Fibroblast of skin of back (primary cell): ENCODE measurements around the gene ZFHX3.

Experiments used
- DNase-seq: peaks from one replicate; pipeline ENCODE4 v3.0.0-alpha.2; 2013

The ZFHX3 gene

DNA sequence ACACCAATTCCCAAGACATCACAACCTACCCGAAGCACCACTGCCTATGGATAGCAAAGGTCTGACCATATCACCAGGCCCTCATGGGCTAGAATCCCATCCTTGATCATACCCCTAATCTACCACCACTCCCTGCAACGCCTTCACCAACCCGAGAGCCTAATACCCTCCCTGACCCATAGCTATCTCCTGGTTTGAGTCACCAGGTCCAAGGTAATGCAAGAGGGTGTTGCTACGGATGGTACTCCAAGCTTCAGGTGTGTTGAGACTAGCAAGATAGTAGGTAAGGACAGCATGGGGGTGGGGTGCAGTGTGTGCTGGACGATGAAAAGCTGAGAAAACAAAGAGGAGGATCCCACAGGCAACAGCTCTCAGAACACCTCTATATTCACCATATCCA, 258.0 kb downstream of the ZFHX3 start:
- DNase-seq = no peak

DNA sequence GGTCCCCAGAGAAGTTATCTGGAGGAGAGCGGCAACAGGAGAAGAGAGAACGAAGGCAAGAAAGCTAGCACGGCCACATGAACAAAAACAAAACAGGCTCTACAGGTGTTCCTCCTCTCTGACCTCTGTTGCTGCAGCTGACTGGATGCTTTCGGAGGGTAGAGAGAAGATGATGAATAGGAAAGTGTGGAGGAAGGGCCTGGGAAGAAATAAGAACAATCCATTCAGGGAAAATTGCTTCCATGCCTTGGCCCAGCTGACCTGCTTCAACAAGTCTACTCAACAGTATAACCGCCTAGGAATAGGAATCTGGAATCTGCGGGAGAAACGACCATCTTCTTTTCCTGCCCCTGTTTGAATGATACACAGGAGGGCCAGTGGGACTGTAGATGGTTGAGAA, 258.5 kb downstream of the ZFHX3 start:
- DNase-seq = no peak

DNA sequence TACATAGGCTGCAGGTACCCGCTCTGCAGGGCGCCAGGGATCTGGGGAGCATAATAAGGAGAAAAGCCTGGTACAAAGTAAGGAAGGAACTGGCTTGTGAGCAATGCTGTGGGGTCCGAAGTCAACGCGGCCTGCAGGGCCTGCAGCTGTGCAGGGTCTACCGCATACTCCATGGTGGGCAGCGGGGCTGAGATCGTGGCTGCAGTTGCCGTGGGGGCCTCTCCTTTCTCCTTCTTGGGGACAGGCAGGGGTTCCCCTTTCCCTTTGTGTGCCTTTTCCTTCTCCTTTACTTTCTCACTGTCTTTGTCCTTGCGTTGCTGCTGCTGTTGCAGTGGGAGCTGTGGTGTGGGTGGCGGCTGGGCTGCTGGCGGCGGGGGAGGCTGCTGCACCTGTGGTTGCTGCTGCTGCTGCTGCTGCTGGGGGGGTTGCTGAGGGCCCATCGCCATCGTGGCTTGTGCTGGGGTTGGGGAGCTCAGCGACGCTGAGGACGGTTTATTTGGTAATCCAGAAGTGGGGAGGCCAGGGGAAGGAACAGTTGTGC, 259.6 kb downstream of the ZFHX3 start:
- DNase-seq = no peak

DNA sequence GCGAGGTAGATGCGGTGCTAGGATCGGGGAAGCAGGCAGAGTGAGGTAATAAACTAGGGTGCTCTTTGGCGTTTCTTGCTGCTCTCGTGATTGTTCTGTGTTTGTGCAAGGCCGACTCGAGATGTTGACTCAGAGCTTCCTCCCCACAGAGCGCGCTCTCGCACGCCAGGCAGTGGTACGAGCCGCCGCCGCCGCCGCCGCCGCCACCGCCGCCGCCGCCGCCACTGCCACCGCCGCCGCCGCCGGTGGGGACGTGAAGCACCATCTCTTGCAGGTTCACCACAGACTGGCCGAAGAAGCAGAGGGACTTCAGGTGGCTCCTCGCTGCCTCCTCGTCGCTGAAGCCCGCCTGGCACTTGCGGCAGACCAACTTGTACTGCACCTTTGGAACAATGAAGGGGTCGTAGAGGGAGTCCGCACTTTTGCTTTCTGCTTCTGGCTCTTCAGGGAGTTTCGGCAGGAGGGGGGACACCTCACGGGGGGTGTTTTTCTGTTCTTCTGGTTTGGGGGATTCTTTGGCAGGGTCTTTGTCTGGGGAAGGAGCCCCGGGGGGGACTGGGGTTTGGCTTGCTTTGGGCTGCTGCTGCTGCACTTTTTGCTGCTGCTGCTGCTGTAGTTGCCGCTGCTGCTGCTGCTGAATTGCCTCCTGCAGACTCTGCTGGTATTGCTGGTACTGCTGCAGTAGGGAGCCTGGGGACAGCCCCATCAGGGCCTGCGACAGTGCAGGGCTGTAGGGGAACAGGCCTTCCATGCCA, 260.2 kb downstream of the ZFHX3 start:
- DNase-seq = peak; percentile 95

DNA sequence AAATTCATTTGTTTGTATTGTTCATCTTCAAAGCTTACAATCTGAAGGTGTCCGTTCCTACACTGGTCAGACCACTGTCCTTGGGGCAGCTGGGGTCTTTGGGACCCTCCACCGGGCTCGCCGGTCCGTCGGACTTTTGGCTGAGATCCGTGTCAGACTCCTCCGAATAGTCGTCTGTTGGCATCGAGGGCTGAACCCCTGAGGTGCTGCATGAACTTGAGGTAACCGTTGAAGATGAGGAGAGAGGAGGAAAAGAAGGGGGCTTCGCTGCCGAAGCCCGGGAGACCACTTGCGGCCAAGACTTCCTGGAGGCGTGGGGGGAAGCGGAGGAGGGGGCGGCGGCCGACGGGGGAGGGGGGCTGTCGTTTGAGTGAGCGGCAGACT, 260.8 kb downstream of the ZFHX3 start:
- no peak for DNase-seq

DNA sequence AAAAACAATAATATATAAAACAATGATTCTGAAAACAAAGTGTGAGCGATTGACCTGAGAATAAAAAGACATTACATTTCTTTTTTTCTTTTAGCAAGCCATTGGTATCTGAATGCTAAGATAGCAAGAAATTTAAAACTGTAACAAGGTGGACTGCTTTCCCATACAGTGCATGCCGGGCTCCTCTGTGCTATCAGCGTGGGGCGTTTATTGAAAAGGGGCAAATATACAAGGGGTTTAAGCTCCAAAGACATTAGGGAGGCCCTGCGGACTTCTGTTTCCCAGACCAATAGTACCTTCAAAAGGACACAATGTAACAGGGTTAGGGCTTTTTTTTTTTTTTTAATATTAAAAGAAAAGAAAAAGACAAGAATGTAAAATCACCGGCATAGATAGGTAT, 261.3 kb downstream of the ZFHX3 start:
- no peak for DNase-seq

DNA sequence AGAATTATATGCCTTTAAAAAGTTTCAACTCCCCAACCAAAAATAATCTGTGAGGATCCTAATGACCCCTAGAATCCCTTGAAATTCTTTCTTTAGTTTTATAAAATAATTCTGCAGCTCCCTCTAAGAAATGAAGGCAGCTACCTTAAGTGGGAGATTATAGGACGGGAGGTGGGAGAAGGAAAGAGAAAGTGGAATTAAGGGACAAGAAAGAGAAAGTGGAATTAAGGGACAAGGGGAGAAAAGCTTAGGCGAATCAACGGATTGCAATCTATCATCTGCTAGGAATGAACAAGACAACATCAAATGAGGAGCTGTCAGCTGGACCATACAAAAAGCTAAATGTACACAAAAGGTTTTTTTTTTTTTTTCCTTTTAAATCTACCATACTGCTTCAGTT, 262.0 kb downstream of the ZFHX3 start:
- DNase-seq = peak; percentile 49

DNA sequence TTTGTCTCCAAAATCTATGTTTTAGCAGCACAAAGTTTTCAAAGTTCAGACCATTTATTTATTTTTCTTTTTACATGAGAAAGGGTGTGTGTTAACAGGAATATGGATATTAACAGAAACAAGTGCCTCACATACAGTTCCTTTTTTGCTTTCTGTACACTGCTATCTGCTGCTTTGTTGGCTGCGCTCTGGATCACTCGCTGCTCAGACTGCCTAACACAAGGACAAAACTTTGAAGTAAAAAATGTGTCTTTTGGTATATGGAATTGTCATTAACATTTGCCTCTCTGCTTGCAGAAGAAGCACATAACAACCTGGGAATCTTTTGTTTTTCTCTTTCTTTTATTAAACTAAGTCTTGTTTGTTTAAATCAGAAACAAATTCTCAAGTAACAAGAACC, 262.8 kb downstream of the ZFHX3 start:
- DNase-seq = no peak

DNA sequence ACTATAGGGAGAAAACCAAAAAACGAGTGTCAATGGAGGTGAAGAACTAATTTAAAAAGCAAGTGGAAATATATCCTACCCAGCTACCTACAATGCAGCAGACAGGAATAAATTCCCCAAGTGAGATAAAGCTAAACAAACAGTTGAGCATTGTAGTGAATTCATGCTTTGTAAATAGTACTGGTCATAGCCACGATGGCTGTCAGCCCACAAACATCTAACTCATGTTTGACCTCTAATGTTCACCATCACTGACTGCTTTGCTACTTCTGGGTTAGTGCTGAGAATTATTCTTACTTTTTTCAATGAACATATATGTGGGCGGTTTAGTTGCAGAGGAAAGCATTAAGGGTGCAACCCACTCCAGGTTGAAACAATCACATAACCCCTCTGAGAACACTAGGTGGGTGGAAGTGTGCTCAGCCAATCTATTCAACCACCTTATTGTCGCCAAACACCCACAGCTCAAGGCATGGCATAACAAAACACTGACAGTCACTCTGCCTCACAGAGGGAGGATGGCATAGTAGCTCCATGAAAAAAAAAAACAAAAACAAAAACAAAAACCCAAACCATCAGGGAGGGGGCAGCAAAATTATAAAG, 264.1 kb downstream of the ZFHX3 start:
- peak; percentile 34 for DNase-seq

DNA sequence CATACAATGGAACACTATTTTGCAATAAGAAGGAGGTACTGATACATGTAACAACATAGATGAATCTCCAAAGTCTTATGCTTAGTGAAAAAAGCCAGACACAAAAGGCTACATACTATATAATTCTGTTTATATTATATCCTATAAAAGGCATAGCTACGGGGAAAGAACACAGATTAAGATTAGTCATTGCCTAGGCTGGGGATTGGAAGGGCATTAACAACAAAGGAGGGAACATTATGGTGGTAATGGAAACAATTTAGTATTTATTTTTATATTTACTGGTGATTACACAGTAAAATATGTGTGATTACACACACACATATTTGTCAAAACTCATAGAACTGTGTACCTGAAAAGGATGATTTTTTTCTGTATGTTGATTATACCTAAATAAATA, 278.1 kb downstream of the ZFHX3 start:
- DNase-seq = peak; percentile 29

DNA sequence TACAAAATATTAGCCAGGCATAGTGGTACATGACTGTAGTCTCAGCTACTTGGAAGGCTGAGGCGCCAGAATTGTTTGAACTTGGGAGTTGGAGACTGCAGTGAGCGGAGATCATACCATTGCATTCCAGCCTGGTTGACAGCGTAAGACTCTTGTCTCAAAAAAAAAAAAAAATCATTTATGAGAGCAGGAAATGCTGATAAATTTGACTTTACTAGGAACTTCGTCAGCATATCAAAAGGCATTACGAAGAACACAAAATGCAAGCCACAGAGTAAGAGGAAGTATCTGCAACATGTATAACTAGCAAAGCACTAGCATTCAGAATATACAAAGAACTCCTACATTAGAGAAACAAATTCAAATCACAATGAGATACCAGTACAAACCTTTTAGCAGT, 279.3 kb downstream of the ZFHX3 start:
- no peak for DNase-seq

DNA sequence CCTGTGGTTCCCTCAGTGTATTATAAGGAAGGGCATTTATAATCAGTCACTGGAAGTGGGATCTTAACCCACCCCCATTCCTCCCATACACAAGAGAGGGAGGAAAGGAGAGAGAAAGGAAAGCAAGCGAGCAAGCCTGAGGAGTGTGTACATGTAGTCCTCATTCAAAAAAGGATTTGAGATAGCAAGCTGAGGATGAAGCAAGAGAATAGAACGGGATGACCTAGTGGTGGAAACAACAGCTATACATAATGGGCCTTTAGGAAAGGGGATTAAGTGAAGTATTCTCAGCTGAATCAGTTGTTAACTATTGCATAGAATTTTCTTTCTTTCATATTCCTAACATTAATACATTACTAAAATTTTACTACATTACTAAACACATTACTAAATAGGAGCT, 281.4 kb downstream of the ZFHX3 start:
- DNase-seq = no peak

DNA sequence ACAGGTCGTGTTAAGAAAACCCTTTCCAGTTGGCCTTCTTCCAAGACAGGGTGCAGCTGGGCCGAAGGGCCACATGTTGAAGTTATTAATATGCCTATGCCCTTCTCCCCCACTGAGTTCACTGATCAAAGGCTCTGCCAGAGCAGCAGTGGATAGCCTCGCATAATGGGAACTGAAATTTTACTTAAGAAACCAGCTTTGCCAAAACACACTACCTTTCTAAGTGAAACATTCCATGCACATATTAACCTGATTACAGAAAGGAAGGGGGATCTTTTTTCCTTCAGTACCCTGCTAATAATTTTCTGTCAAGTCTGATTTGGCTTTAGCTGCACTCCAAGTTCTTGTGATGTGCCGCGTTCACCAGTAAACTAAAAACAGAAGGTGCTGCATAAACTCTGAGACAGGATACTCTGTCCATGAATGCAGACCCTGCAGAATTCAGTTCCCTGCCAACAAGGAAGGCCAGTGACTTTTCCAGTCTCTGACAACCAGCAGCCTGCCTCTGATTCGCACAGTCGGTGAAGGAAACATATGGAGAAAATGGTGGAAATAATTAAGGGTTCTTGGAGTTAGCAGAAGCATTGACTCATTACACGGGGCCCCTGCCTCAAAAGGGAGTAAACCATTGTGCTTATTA, 283.8 kb downstream of the ZFHX3 start:
- no peak for DNase-seq

DNA sequence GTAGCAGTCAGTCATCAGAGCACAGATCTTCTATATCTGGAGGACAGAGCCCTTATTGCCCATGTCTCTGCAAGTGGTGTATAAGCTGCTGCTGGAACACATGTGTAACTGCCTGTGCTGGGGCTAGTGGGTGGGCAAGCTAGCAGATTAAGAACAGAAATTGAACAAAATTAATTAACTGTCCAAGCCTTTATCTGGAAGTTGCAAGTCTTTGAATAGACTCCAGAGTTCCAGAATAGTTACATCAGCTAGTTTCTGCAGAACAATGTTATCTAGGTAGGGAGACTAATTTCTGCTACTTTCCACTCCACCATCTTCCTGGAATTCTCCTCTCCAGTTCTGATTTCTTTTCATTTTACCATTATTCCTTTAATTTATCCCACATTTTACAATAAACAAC, 287.3 kb downstream of the ZFHX3 start:
- DNase-seq = no peak

DNA sequence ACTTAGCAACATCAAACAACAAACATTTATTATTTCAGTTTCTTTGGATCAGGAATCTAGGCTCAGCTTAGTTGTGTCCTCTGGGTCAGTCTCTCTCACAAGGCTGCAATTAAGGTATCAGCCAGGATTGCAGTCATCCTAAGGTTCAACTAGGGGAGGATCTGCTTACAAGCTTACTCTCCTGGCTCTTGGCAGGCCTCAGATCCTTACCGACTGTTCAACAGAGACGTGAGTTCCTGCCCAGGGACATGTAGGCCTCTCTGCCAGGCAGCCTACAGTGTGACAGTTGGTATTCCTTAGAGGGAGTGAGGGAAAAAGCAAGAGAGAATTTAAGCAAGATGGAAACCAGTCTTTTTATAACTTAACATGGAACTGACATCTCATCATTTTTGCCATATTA, 294.0 kb downstream of the ZFHX3 start:
- DNase-seq = no peak

DNA sequence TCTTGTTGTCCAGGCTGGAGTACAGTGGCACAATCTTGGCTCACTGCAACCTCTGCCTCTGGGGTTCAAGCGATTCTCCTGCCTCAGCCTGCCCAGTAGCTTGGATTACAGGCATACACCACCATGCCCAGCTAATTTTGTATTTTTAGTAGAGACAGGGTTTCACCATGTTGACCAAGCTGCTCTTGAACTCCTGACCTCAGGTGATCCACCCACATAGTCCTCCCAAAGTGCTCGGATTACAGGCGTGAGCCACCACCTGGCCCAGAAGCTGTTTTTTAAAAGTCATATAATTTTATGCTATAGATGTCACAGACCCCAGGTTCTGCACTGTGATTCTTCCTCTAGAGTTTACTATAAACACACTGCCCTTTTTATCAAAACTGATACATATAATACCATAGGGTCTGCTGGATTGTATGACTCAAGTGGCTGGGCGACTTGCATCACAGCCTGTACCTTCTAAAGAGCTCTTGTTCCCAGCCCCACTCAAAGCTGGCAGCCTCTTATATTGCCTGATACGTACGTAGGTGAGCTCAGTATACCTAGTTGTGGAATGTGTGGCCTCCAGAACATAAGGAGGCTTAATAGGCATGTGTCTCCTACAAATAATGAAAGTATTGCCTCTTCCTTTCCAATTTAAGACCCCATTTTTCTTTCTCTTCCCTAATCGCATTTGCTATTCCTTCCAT, 295.8 kb downstream of the ZFHX3 start:
- no peak for DNase-seq

DNA sequence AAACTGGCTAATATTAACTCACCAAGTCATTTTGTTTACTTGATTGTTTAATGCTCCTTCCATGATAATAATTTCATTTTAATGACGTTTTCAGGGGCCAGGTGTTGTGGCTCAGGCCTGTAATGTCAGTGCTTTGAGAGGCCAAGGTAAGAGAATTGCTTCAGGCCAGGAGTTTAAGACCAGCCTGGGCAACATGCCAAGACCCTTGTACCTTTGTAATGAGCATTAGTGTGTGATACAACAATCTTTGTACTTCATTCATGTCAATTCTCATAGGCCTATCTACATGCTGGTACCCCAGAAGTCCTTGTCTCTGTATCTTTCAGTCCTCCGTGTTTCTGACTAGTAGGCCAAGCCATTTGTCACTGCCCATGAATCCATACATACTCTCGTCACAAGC, 296.9 kb downstream of the ZFHX3 start:
- DNase-seq = no peak

DNA sequence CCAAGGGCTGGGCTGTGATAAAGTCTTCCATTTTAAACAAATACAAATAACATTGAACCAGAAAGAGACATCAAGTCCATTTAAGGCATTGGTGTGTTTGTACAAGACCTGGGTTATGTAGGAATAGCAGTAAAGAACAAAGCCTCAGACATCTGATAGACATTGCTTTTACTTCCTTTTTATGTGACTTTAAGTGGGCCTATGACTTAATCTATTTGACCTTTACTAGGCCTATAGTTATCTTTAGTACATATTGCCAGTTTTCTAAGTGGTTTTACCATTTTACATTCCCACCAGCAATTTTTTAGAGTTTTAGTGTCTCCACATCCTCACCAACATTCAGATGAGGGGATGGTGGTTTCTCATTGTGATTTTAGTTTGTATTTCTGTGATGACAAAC, 298.8 kb downstream of the ZFHX3 start:
- DNase-seq = no peak

DNA sequence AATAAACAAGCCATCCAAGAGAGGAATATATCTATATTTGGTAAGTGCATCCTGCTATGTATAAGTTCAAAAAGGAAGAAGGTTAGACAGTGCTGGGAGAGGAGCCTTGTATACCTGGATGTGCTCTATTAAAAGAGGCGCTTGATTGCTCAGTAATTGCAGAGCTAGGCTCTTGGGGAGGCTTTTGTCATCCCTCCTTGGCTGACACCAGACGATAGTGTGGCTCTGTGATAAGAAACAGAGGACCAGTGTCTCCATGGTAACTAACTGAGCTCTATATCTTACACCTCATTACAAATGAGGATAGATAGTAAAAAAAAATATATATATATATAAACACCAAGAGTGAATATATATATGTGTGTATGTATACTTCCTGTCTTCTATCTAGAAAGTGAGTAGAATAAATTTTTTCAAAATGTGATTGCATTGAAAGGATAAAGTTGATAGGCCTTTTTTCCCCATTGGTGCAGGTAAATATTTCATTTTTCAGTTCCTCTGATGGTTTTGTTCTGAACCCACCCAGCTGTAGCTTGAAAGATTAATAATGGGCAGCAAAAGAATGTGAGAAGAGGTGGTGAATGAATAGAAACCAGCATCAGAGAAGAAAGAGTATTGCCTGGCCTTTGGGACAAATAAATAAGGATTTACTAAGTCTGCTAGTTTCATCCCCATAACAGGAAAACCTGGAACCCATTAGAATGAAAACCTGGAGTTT, 303.7 kb downstream of the ZFHX3 start:
- no peak for DNase-seq

DNA sequence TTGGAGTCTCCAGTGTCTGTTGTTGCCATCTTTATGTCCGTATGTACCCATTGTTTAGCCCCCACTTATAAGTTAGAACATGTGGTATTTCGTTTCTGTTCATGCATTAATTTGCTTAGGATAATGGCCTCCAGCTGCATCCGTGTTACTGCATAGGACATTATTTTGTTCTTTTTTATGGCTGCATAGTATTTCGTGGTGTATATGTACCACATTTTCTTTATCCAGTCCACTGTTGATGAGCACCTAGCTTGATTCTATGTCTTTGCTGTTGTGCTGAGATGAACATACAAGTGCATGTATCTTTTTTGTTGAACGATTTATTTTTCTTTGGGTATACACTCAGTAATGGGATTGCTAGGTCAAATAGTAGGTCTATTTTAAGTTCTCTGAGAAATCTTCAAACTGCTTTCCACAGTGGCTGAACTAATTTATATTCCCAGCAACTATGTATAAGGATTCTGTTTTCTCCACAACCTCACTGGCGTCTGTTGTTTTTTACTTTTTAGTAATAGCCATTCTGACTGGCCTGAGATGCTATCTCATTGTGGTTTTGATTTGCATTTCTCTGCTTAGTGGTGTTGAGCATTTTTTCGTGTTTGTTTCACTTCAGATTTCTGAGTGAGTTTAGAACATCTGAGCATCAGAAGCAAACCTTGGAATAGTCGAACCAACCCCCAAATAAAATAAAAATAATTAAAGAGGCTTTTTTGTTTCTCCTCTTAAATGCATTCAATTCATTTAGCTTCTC, 304.7 kb downstream of the ZFHX3 start:
- no peak for DNase-seq

DNA sequence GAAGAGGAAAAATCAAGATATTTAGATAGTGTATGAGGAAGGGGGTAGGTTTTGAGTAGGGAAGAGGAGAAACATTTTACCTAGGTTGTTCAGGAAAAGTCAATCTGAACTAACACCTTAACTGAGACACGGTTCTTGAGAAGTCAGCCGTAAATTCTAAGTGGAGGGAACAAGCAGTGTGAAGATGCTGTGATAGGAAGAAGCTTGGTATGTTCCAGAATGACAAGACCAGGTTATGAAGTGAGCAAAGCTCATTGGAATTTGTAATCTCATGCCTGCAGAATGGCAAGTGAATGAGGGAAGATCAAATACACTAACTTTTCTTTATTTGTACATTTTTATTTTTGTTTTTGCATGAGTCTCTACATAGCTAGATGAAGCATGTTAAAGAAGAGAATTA, 307.6 kb downstream of the ZFHX3 start:
- DNase-seq = peak; percentile 52

DNA sequence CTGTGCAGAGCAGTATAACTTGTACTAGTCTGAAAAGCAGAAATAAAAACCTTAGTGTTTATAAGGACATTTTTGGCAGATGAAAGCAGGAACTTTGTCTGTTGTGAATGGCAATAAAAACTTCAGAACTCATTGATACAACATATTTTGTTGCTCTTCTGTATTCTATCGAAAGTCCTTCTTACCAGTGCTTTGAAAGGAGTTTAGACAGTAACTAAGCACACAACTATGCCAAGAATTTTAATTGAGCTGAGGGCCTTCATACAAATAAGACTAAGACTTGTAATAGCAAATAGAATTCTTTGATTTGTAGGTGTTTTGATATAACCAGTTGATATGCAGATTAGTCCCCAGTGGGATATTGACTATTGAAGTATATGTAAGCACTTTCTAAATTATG, 308.4 kb downstream of the ZFHX3 start:
- DNase-seq = peak; percentile 69
